ENCODE measurements around the gene MYLK. TPM values are rescaled to one million over a fixed set of nuclear protein-coding genes. Genes with fewer than 3 reads are reported as not detected.

Gene MYLK
- polyA plus RNA-seq, 1 donor (not counting 4 experiments of a cell fraction or from before 2014, with no cell fraction given), result 7.8 TPM

GRCh38 chr3:123781571-123782275 is 102.4 kb downstream of the MYLK start:
- no peaks in the 10 kb centered on the region for H3K9me1 ChIP-seq (ENCODE audit: control insufficient read depth, extremely low read depth, insufficient read depth, low read length)
- TF ChIP-seq CTCF (optimal IDR thresholded peaks at IDR 0.05 in 1 of 3, IDR thresholded peaks at IDR 0.05 in 1 of 3, conservative IDR thresholded peaks at IDR 0.05 in 1 of 3; ENCODE audit: extremely low read depth in 1 of 3, insufficient read depth in 2 of 3, low read length in 3 of 3), result no peak
- TF ChIP-seq EZH2 (IDR thresholded peaks at IDR 0.05; ENCODE audit: low read length), result no peak
- H3K4me3 ChIP-seq (ENCODE audit: control insufficient read depth in 2 of 3, extremely low read depth in 1 of 3, insufficient read depth in 2 of 3, low read depth in 1 of 3, low read length in 3 of 3), result no peak overlapping the region
- peaks cover 2% of the 10 kb centered on the region for H4K20me1 ChIP-seq (ENCODE audit: control insufficient read depth, extremely low read depth, insufficient read depth, low read length)
- H3K4me1 ChIP-seq (ENCODE audit: control insufficient read depth, extremely low read depth, insufficient read depth, low read length), result no peaks in the 10 kb centered on the region
- no peaks in the 10 kb centered on the region for H3K36me3 ChIP-seq (ENCODE audit: control insufficient read depth in 2 of 2, extremely low read depth in 1 of 2, insufficient read depth in 2 of 2, low read length in 2 of 2)
- no peak overlapping the region for H3K27ac ChIP-seq (ENCODE audit: control insufficient read depth, insufficient read depth, low read length)
- H3K79me2 ChIP-seq (ENCODE audit: control insufficient read depth, insufficient read depth, low read length), result no peaks in the 10 kb centered on the region
- dilution Hi-C loops (cut with MboI; ENCODE audit: extremely low pct_ligation_motif_present, low sequenced_read_pairs), result no loop called here
- H3K9me3 ChIP-seq (ENCODE audit: control insufficient read depth, low read depth, low read length), result no peaks in the 10 kb centered on the region
- no peaks in the 10 kb centered on the region for H3K27me3 ChIP-seq (ENCODE audit: control insufficient read depth, extremely low read depth, insufficient read depth, low read length)
- no peak overlapping the region for H3K4me2 ChIP-seq (ENCODE audit: control insufficient read depth, extremely low read depth, insufficient read depth, low read depth, low read length)
- H2AFZ ChIP-seq (ENCODE audit: control insufficient read depth, low read length), result no peak overlapping the region
- no peak for DNase-seq (ENCODE audit: low read depth, low spot score)
- no peak overlapping the region for H3K9ac ChIP-seq (ENCODE audit: control insufficient read depth, extremely low read depth, insufficient read depth, low read length)
- FAIRE-seq, result no peak

GRCh38 chr3:123781138-123781537 is 103.0 kb downstream of the MYLK start:
- Histone ChIP-seq H3K27ac (ENCODE audit: control insufficient read depth, insufficient read depth, low read length) (no peak overlapping the region), H3K79me2 (ENCODE audit: control insufficient read depth, insufficient read depth, low read length) (no peaks in the 10 kb centered on the region), H4K20me1 (ENCODE audit: control insufficient read depth, extremely low read depth, insufficient read depth, low read length) (peaks cover 2% of the 10 kb centered on the region), H3K9ac (ENCODE audit: control insufficient read depth, extremely low read depth, insufficient read depth, low read length) (no peak overlapping the region), H3K36me3 (ENCODE audit: control insufficient read depth in 2 of 2, extremely low read depth in 1 of 2, insufficient read depth in 2 of 2, low read length in 2 of 2) (no peaks in the 10 kb centered on the region), H3K4me3 (ENCODE audit: control insufficient read depth in 2 of 3, extremely low read depth in 1 of 3, insufficient read depth in 2 of 3, low read depth in 1 of 3, low read length in 3 of 3) (no peak overlapping the region), H2AFZ (ENCODE audit: control insufficient read depth, low read length) (no peak overlapping the region), H3K9me3 (ENCODE audit: control insufficient read depth, low read depth, low read length) (no peaks in the 10 kb centered on the region), H3K9me1 (ENCODE audit: control insufficient read depth, extremely low read depth, insufficient read depth, low read length) (no peaks in the 10 kb centered on the region), H3K4me2 (ENCODE audit: control insufficient read depth, extremely low read depth, insufficient read depth, low read depth, low read length) (no peak overlapping the region), H3K4me1 (ENCODE audit: control insufficient read depth, extremely low read depth, insufficient read depth, low read length) (no peaks in the 10 kb centered on the region), H3K27me3 (ENCODE audit: control insufficient read depth, extremely low read depth, insufficient read depth, low read length) (no peaks in the 10 kb centered on the region)
- no peak for FAIRE-seq
- dilution Hi-C loops (cut with MboI; ENCODE audit: extremely low pct_ligation_motif_present, low sequenced_read_pairs), result no loop called here
- no peak for DNase-seq (ENCODE audit: low read depth, low spot score)
- TF ChIP-seq EZH2 (IDR thresholded peaks at IDR 0.05; ENCODE audit: low read length) (no peak), CTCF (optimal IDR thresholded peaks at IDR 0.05 in 1 of 3, IDR thresholded peaks at IDR 0.05 in 1 of 3, conservative IDR thresholded peaks at IDR 0.05 in 1 of 3; ENCODE audit: extremely low read depth in 1 of 3, insufficient read depth in 2 of 3, low read length in 3 of 3) (no peak)

Data from keratinocyte (primary cell).